Skin of body (tissue), 2 donors: ENCODE measurements around the gene ZNF701. TPM values are rescaled to one million over a fixed set of nuclear protein-coding genes. Genes with fewer than 3 reads are reported as not detected.
A peak's percentile ranks its signal among the peaks of the same experiment; 100 is the strongest.
"Not testable (repeated sequence)": the region's sequence is repeated elsewhere in the genome, so short reads cannot be mapped to it uniquely, and the experiment has no call there.

Experiments
- DNase-seq: peaks from one replicate; lab custom pipeline; 2025; lab: John Stamatoyannopoulos, UW
- total RNA-seq: library from RNA; depleted of rRNA; stranded (reverse); fragments of >200 nt; gene quantifications from one replicate; pipeline ENCODE4 v1.2.3, GENCODE V29; 2014

The ZNF701 gene
- 17.5 TPM for total RNA-seq

GRCh38 chr19:52570000-52570861 lies at the start of gene ZNF701:
TSS of gene ZNF701 (plus strand) at chr19:52570287. CDS start at chr19:52574148, 3,861 bp downstream.
- DNase-seq = peak; percentile 91

- DNase-seq = no peak
These were observed 47.5 kb upstream of the ZNF701 start for GRCh38 chr19:52522551-52522950.

GRCh38 chr19:52524086-52524485 lies 46.0 kb upstream of the ZNF701 start:
- no peak for DNase-seq

- peak; percentile 91 for DNase-seq
These were observed 42.7 kb upstream of the ZNF701 start, which contains the start of gene ZNF808 for GRCh38 chr19:52527134-52527955. TSS of gene ZNF808 (plus strand) at chr19:52527668. CDS start at chr19:52543285, 15,617 bp downstream.

- DNase-seq = no peak
These were observed 42.1 kb upstream of the ZNF701 start for GRCh38 chr19:52527956-52528351.

GRCh38 chr19:52532480-52532879 lies 37.6 kb upstream of the ZNF701 start:
- DNase-seq = no peak

- DNase-seq = no peak
These were observed 36.2 kb upstream of the ZNF701 start for GRCh38 chr19:52533901-52534300.

- not testable (repeated sequence) for DNase-seq
These were observed 34.7 kb upstream of the ZNF701 start for GRCh38 chr19:52535385-52535770.

GRCh38 chr19:52535771-52536447 lies 34.2 kb upstream of the ZNF701 start:
- peak; percentile 67 for DNase-seq

GRCh38 chr19:52536448-52536800 lies 33.7 kb upstream of the ZNF701 start:
- DNase-seq = no peak

GRCh38 chr19:52538815-52539214 lies 31.3 kb upstream of the ZNF701 start:
- DNase-seq = not testable (repeated sequence)

GRCh38 chr19:52541176-52541575 lies 28.9 kb upstream of the ZNF701 start:
- not testable (repeated sequence) for DNase-seq

GRCh38 chr19:52541608-52542007 lies 28.5 kb upstream of the ZNF701 start:
- DNase-seq = no peak

GRCh38 chr19:52542541-52542940 lies 27.5 kb upstream of the ZNF701 start:
- not testable (repeated sequence) for DNase-seq

- no peak for DNase-seq
These were observed 27.0 kb upstream of the ZNF701 start for GRCh38 chr19:52542984-52543664.

- no peak for DNase-seq
These were observed 15.7 kb upstream of the ZNF701 start for GRCh38 chr19:52554216-52554971.

GRCh38 chr19:52557231-52557995 lies 12.7 kb upstream of the ZNF701 start:
- no peak for DNase-seq

GRCh38 chr19:52558732-52559445 lies 11.2 kb upstream of the ZNF701 start:
- not testable (repeated sequence) for DNase-seq

- DNase-seq = not testable (repeated sequence)
These were observed 8.5 kb upstream of the ZNF701 start for GRCh38 chr19:52561611-52562010.
